H1 (cell line): Measurements from ENCODE around the gene IL31. TPM values are rescaled to one million over a fixed set of nuclear protein-coding genes. Genes with fewer than 3 reads are reported as not detected.

Source experiments
- CTCF ChIA-PET: fragments of 300-600 bp; sonication (Branson Sonifier 250); formaldehyde crosslinking; loops from one replicate; lab custom pipeline; 2021; ENCODE audit not compliant: partially characterized antibody; lab: Charles Lee
- POLR2A ChIA-PET: fragments of 300-600 bp; sonication (Branson Sonifier 250); formaldehyde crosslinking; loops from one replicate; lab custom pipeline; 2021; ENCODE audit warnings: inconsistent platforms; ENCODE audit not compliant: partially characterized antibody; lab: Charles Lee
- DNase-seq, 2 experiments: peaks; one replicate each; pipeline versions ENCODE4 v3.0.0 to v3.0.0-alpha.2; 2010 to 2022; ENCODE audit warnings: low spot score in 2 of 2, low read depth in 1 of 2, mixed read lengths in 1 of 2
- FAIRE-seq: peaks from 2 replicates; lab custom pipeline; 2011; peaks lifted over from hg19 to GRCh38; lab: Jason Lieb, UNC
- H2AFZ ChIP-seq: 2 replicates; pipeline ENCODE4 v1.8.1; 2012; ENCODE audit warnings: low read length, inconsistent platforms
- H2AK5ac ChIP-seq: 2 replicates; pipeline ENCODE4 v1.6.1; 2013; ENCODE audit warnings: low read depth, low read length
- H2BK120ac ChIP-seq: replicated peaks from 2 replicates; pipeline ENCODE3; 2013; ENCODE audit warnings: low read depth, low read length, inconsistent platforms
- H2BK12ac ChIP-seq: 2 replicates; pipeline ENCODE4 v1.6.1; 2013; ENCODE audit warnings: low read depth, low read length
- H2BK15ac ChIP-seq: 2 replicates; pipeline ENCODE4 v1.6.1; 2013; ENCODE audit warnings: low read length
- H2BK20ac ChIP-seq: 2 replicates; pipeline ENCODE4 v1.6.1; 2013; ENCODE audit warnings: low read length
- H2BK5ac ChIP-seq: 2 replicates; pipeline ENCODE4 v1.6.1; 2013; ENCODE audit warnings: low read depth, low read length
- H3K14ac ChIP-seq: 2 replicates; pipeline ENCODE4 v1.6.1; 2013; ENCODE audit warnings: inconsistent platforms; ENCODE audit not compliant: insufficient read length
- H3K18ac ChIP-seq: 2 replicates; pipeline ENCODE4 v1.6.1; 2013; ENCODE audit warnings: low read length; ENCODE audit errors: extremely low read depth
- H3K23ac ChIP-seq: 2 replicates; pipeline ENCODE4 v1.6.1; 2013; ENCODE audit warnings: inconsistent platforms; ENCODE audit not compliant: insufficient read length
- H3K23me2 ChIP-seq: 2 replicates; pipeline ENCODE4 v1.6.1; 2013; ENCODE audit warnings: low read depth, low read length
- H3K27ac ChIP-seq: 2 replicates; pipeline ENCODE4 v1.6.1; 2011; ENCODE audit warnings: low read depth, low read length, inconsistent platforms
- H3K27me3 ChIP-seq, 4 experiments: replicated peaks in 1 of 4; 1 replicate in 1 of 4; 2 replicates in 3 of 4; pipeline versions ENCODE4 v1.6.1 to v1.8.1; 2011 to 2013; ENCODE audit warnings: low read length in 3 of 4, mild to moderate bottlenecking in 3 of 4, inconsistent platforms in 2 of 4, mixed read lengths in 2 of 4, moderate library complexity in 1 of 4; ENCODE audit not compliant: control insufficient read depth in 3 of 4, insufficient read depth in 3 of 4; ENCODE audit errors: extremely low read depth in 1 of 4
- H3K36me3 ChIP-seq, 4 experiments: 2 replicates each; pipeline versions ENCODE4 v1.6.1 to v1.8.1; 2011 to 2013; ENCODE audit warnings: mild to moderate bottlenecking in 4 of 4, low read length in 3 of 4, moderate library complexity in 2 of 4, control low read depth in 1 of 4, inconsistent platforms in 1 of 4; ENCODE audit not compliant: insufficient read depth in 4 of 4, control insufficient read depth in 2 of 4
- H3K4ac ChIP-seq: replicated peaks from 2 replicates; pipeline ENCODE3; 2013; ENCODE audit warnings: low read length, low read depth, mixed read lengths, inconsistent platforms; ENCODE audit not compliant: insufficient read length
- H3K4me1 ChIP-seq, 4 experiments: replicated peaks in 1 of 4; 1 replicate in 1 of 4; 2 replicates in 3 of 4; pipeline versions ENCODE4 v1.6.1 to v1.8.1; 2011 to 2013; ENCODE audit warnings: low read length in 3 of 4, inconsistent platforms in 2 of 4, mixed read lengths in 1 of 4; ENCODE audit not compliant: insufficient read depth in 4 of 4, control insufficient read depth in 3 of 4
- H3K4me2 ChIP-seq, 2 experiments: 2 replicates each; pipeline versions ENCODE4 v1.6.1 to v1.8.1; 2011 to 2013; ENCODE audit warnings: low read depth in 2 of 2, low read length in 2 of 2, control low read depth in 1 of 2, inconsistent platforms in 1 of 2, mild to moderate bottlenecking in 1 of 2; ENCODE audit not compliant: insufficient read depth in 1 of 2
- H3K4me3 ChIP-seq, 4 experiments: fragments of 200-600, 300-600 bp in 1 of 4; sonication (generic), shearing (Covaris generic), sonication (Bioruptor Twin) in 1 of 4; 2 replicates each; pipeline versions ENCODE4 v1.5.1 to v1.8.1; 2011 to 2016; ENCODE audit warnings: low read length in 4 of 4, low read depth in 3 of 4, control low read depth in 2 of 4, inconsistent platforms in 2 of 4, mild to moderate bottlenecking in 2 of 4, mixed read lengths in 1 of 4, moderate library complexity in 1 of 4; ENCODE audit not compliant: insufficient read depth in 2 of 4; ENCODE audit errors: extremely low read depth in 1 of 4
- H3K56ac ChIP-seq: replicated peaks from 2 replicates; pipeline ENCODE3; 2013; ENCODE audit warnings: low read depth, mild to moderate bottlenecking, mixed read lengths, low read length, inconsistent platforms; ENCODE audit not compliant: insufficient read length
- H3K79me1 ChIP-seq: 2 replicates; pipeline ENCODE4 v1.6.1; 2013; ENCODE audit warnings: low read depth, low read length, control low read depth
- H3K79me2 ChIP-seq, 2 experiments: 2 replicates each; pipeline versions ENCODE4 v1.6.1 to v1.8.1; 2012 to 2013; ENCODE audit warnings: low read length in 2 of 2, mild to moderate bottlenecking in 2 of 2, inconsistent platforms in 1 of 2; ENCODE audit not compliant: insufficient read depth in 2 of 2, control insufficient read depth in 1 of 2
- H3K9ac ChIP-seq, 4 experiments: replicated peaks in 1 of 4; 1 replicate in 1 of 4; 2 replicates in 3 of 4; pipeline versions ENCODE4 v1.6.1 to v1.8.1; 2011 to 2013; ENCODE audit warnings: low read depth in 3 of 4, low read length in 3 of 4, control low read depth in 2 of 4, mild to moderate bottlenecking in 2 of 4, moderate library complexity in 2 of 4, inconsistent platforms in 1 of 4; ENCODE audit errors: extremely low read depth in 1 of 4
- H3K9me3 ChIP-seq, 2 experiments: 2 replicates each; pipeline versions ENCODE4 v1.6.1 to v1.8.1; 2012 to 2013; ENCODE audit warnings: mild to moderate bottlenecking in 2 of 2, moderate library complexity in 2 of 2, control low read depth in 1 of 2, inconsistent platforms in 1 of 2, low read depth in 1 of 2, low read length in 1 of 2, mixed read lengths in 1 of 2; ENCODE audit not compliant: insufficient read depth in 2 of 2
- H4K20me1 ChIP-seq, 2 experiments: replicated peaks in 1 of 2; 2 replicates each; pipeline versions ENCODE3 to v1.8.1; 2011 to 2013; ENCODE audit warnings: inconsistent platforms in 2 of 2, low read length in 2 of 2, mild to moderate bottlenecking in 1 of 2; ENCODE audit not compliant: insufficient read depth in 2 of 2, control insufficient read depth in 1 of 2
- H4K5ac ChIP-seq: 2 replicates; pipeline ENCODE4 v1.6.1; 2013; ENCODE audit warnings: low read length, low read depth, mixed read lengths, inconsistent platforms; ENCODE audit not compliant: insufficient read length
- H4K8ac ChIP-seq: 2 replicates; pipeline ENCODE4 v1.8.0; 2013; ENCODE audit warnings: mild to moderate bottlenecking, moderate library complexity, low read length, inconsistent platforms; ENCODE audit not compliant: insufficient read depth; ENCODE audit errors: extremely low read depth
- H4K91ac ChIP-seq: replicated peaks from 2 replicates; pipeline ENCODE3; 2013; ENCODE audit warnings: low read length, mixed read lengths, inconsistent platforms; ENCODE audit not compliant: insufficient read length
- BCL11A ChIP-seq, 2 experiments: IDR thresholded peaks; one replicate each; pipeline ENCODE4 v1.6.1; 2011; ENCODE audit warnings: low read depth in 2 of 2, low read length in 2 of 2, mild to moderate bottlenecking in 2 of 2
- BRCA1 ChIP-seq: IDR thresholded peaks from 2 replicates; pipeline ENCODE4 v1.6.1; 2012; ENCODE audit warnings: low read depth, low read length, improper control_type of control experiment
- CHD1 ChIP-seq: IDR thresholded peaks from 2 replicates; pipeline ENCODE4 v1.6.1; 2012; ENCODE audit warnings: low read depth, low read length, improper control_type of control experiment
- GTF2F1 ChIP-seq: IDR thresholded peaks from 2 replicates; pipeline ENCODE4 v1.6.1; 2012; ENCODE audit warnings: low read depth, low read length, improper control_type of control experiment, borderline replicate concordance
- HDAC2 ChIP-seq, 2 experiments: fragments of 300-600 bp in 1 of 2; sonication (generic) in 1 of 2; IDR thresholded peaks; 2 replicates each; pipeline ENCODE4 v1.6.1; 2011 to 2012; ENCODE audit warnings: low read depth in 2 of 2, low read length in 2 of 2, mild to moderate bottlenecking in 2 of 2, moderate library complexity in 2 of 2, borderline replicate concordance in 1 of 2, inconsistent platforms in 1 of 2
- KDM4A ChIP-seq: IDR thresholded peaks from one replicate; pipeline ENCODE4 v1.7.1; 2012; ENCODE audit warnings: low read depth, mild to moderate bottlenecking, moderate library complexity, low read length, inconsistent platforms; ENCODE audit not compliant: severe bottlenecking
- SIN3A ChIP-seq, 2 experiments: IDR thresholded peaks in 1 of 2; conservative IDR thresholded peaks in 1 of 2; 2 replicates each; pipeline ENCODE4 v1.6.1; 2011 to 2012; ENCODE audit warnings: low read length in 2 of 2, improper control_type of control experiment in 1 of 2, low read depth in 1 of 2, mild to moderate bottlenecking in 1 of 2
- SIRT6 ChIP-seq: IDR thresholded peaks from one replicate; pipeline ENCODE4 v1.7.1; 2012; ENCODE audit warnings: low read length, inconsistent platforms
- SP2 ChIP-seq: IDR thresholded peaks from 2 replicates; pipeline ENCODE4 v1.6.1; 2012; ENCODE audit warnings: mild to moderate bottlenecking, low read length, inconsistent platforms
- SRF ChIP-seq: IDR thresholded peaks from 2 replicates; pipeline ENCODE4 v1.6.1; 2011; ENCODE audit warnings: mild to moderate bottlenecking, low read depth, low read length, moderate library complexity
- TAF1 ChIP-seq: IDR thresholded peaks from 2 replicates; pipeline ENCODE4 v1.6.1; 2011; ENCODE audit warnings: mild to moderate bottlenecking, low read depth, low read length
- WGBS, 2 experiments: shearing (Covaris generic) in 1 of 2; methylation state at CpG; one replicate each; pipeline versions ENCODE4 v1.1.6 to v1.1.7; 2013 to 2015; ENCODE audit warnings: low lambda C conversion rate in 2 of 2, mixed read lengths in 2 of 2, inconsistent platforms in 1 of 2, low coverage in 1 of 2, missing lambda C conversion rate in 1 of 2; ENCODE audit not compliant: insufficient replicate concordance in 2 of 2, insufficient coverage in 1 of 2, insufficient read length in 1 of 2; ENCODE audit errors: extremely low coverage in 1 of 2, missing lambda C conversion rate in 1 of 2; 5-methylcytosine and 5-hydroxymethylcytosine counted together
- polyA plus RNA-seq, 7 experiments: library from polyadenylated mRNA; depleted of rRNA in 3 of 7; stranded (reverse) in 5 of 7; unstranded in 2 of 7; fragments of >200 nt in 5 of 7; fragments of 200-250 nt in 2 of 7; gene quantifications; 1 replicate in 5 of 7; 2 replicates in 1 of 7; 4 replicates in 1 of 7; pipeline versions ENCODE4 v1.2.1 to v1.2.3, GENCODE V29; 2011 to 2013; ENCODE audit warnings: missing spikeins in 2 of 7, mixed read lengths in 2 of 7
- total RNA-seq: library from RNA; stranded (reverse); fragmentation: NEBNext Ultra II Directional; extraction: Animal tissue kit (Norgen Biotek cat#: 25700); gene quantifications from 2 replicates; pipeline ENCODE4 v1.2.1, GENCODE V29; 2021

Gene IL31
- total and polyA plus RNA-seq, 2 of the 8 experiments (the other 6 are each of a cell fraction or from before 2014, with no cell fraction given): not detected

- no peak overlapping the region for H3K14ac ChIP-seq
- FAIRE-seq: no peak
- peaks cover 0 to 10% (median 3%) of the 10 kb centered on the region in 4 experiments; a peak in 5 of 7 replicates for H3K4me1 ChIP-seq
- POLR2A ChIA-PET: interaction anchor here (1.0 to 17.6 kb wide), 2 partner anchors 9 to 19 kb away, joined by 3 to 230 read pairs; partner anchors contain the start of gene DIABLO
- H3K27ac ChIP-seq: no peak overlapping the region
- H3K23me2 ChIP-seq: peaks cover 9% of the 10 kb centered on the region; the same call in 1 of the 2 replicates
- no peaks in the 10 kb centered on the region for H3K79me1 ChIP-seq
- CTCF ChIA-PET: interaction anchor here (0.6 to 4.0 kb wide), 9 partner anchors 10 to 330 kb away, joined by 3 to 18 read pairs (median 3); partner anchors contain the start of genes DIABLO and LRRC43
- H4K20me1 ChIP-seq: peaks cover 5 to 8% of the 10 kb centered on the region in 2 experiments
- H4K8ac ChIP-seq: no peak overlapping the region
- H2BK15ac ChIP-seq: no peak overlapping the region
- H3K23ac ChIP-seq: no peak overlapping the region
- no peaks in the 10 kb centered on the region for H3K9me3 ChIP-seq
- no peak overlapping the region for H3K18ac ChIP-seq
- 88% methylated on average over 4 of the region's 5 CpGs; no CpG with 5 or more reads in 1 of the 2 experiments for WGBS, 2 experiments
- H2BK5ac ChIP-seq: no peak overlapping the region
- H3K79me2 ChIP-seq: no peaks in the 10 kb centered on the region
- H2BK120ac ChIP-seq: no peak overlapping the region
- no peak overlapping the region for H4K91ac ChIP-seq
- H3K56ac ChIP-seq: no peak overlapping the region
- no peak overlapping the region for H2AFZ ChIP-seq
- H4K5ac ChIP-seq: no peak overlapping the region
- H3K27me3 ChIP-seq: peaks cover 9 to 43% (median 27%) of the 10 kb centered on the region in 4 experiments; a peak in 6 of 7 replicates
- no peak overlapping the region for H3K4ac ChIP-seq
- TF ChIP-seq CHD1 (no peak), SP2 (no peak), BRCA1 (no peak), GTF2F1 (no peak), SRF (no peak), TAF1 (no peak), SIRT6 (no peak), SIN3A (conservative IDR thresholded peaks at IDR 0.05 in 1 of 2, IDR thresholded peaks at IDR 0.05 in 1 of 2; ENCODE audit: low read depth in 1 of 2, low read length in 2 of 2) (no peak), KDM4A (no peak), HDAC2 (IDR thresholded peaks at IDR 0.05; ENCODE audit: borderline replicate concordance in 1 of 2, low read depth in 2 of 2, low read length in 2 of 2) (no peak), BCL11A (IDR thresholded peaks at IDR 0.05; ENCODE audit: low read depth in 2 of 2, low read length in 2 of 2) (no peak)
- TF ChIP-seq, all 59 proteins: peak for 0
- no peak for DNase-seq
- Histone ChIP-seq H2BK20ac (no peak overlapping the region), H2BK12ac (no peak overlapping the region), H3K9ac (no peak overlapping the region), H2AK5ac (no peak overlapping the region), H3K4me3 (no peak overlapping the region), H3K36me3 (peaks cover 0 to 4% (median 0%) of the 10 kb centered on the region in 4 experiments; a peak in 1 of 8 replicates), H3K4me2 (no peak overlapping the region)
Observed at GRCh38 chr12:122201381-122201780, 27.4 kb upstream of the IL31 start.
